Nephron (organoid): ENCODE measurements around the gene PKDREJ.
A peak's percentile ranks its signal among the peaks of the same experiment; 100 is the strongest.

Source experiments
- H3K27ac Mint-ChIP-seq, 3 experiments: 2 replicates each; pipeline ENCODE4 v1.8.0; 2020; ENCODE audit warnings: mixed read lengths in 3 of 3, mild to moderate bottlenecking in 2 of 3, moderate library complexity in 1 of 3
- H3K27me3 Mint-ChIP-seq: 2 replicates; pipeline ENCODE4 v1.8.0; 2021; ENCODE audit warnings: low read depth, mild to moderate bottlenecking, moderate library complexity, mixed read lengths
- H3K36me3 Mint-ChIP-seq: 2 replicates; pipeline ENCODE4 v1.8.0; 2020; ENCODE audit warnings: low read depth, mixed read lengths
- H3K4me1 Mint-ChIP-seq: 2 replicates; pipeline ENCODE4 v1.8.0; 2020; ENCODE audit warnings: mixed read lengths
- H3K4me3 Mint-ChIP-seq, 3 experiments: 2 replicates each; pipeline ENCODE4 v1.8.0; 2020; ENCODE audit warnings: mild to moderate bottlenecking in 3 of 3, mixed read lengths in 3 of 3, moderate library complexity in 2 of 3
- H3K9me3 Mint-ChIP-seq: 2 replicates; pipeline ENCODE4 v1.8.0; 2020; ENCODE audit warnings: mixed read lengths
- TF ChIP-seq, protein P1 (sequence below), 3 experiments: fragments of 200-600 bp; sonication (generic); IDR thresholded peaks; one replicate each; pipeline ENCODE4 v1.5.0; 2021; ENCODE audit warnings: antibody characterized with exemption in 3 of 3; ENCODE audit not compliant: unreplicated experiment in 3 of 3

The PKDREJ gene

DNA sequence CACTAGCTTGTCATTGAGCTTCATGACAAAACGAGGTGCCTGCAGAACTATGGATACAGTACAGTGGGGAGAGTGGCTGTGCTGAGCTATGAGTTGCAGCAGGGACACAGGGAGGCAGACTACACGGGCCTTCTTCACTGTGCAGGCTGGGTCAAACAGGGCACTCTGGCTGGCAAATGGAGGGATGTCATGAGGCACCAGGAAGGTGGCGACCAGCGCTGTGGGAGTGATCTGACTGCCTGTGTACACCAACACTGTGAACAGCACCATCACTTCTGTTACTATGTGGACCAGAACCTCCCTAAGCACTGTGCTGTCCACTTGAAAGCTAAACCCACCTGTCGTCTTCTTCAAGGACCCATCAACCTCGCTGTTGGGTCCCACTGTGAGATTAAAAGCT is 3.1 kb downstream of the PKDREJ start:
- Mint-ChIP-seq H3K36me3 (peaks cover 28% of the 10 kb centered on the region), H3K9me3 (peaks cover 67% of the 10 kb centered on the region), H3K27ac (no peak overlapping the region), H3K4me3 (no peak overlapping the region), H3K4me1 (no peaks in the 10 kb centered on the region), H3K27me3 (peaks cover 68% of the 10 kb centered on the region)
- TF ChIP-seq, protein P1, sequence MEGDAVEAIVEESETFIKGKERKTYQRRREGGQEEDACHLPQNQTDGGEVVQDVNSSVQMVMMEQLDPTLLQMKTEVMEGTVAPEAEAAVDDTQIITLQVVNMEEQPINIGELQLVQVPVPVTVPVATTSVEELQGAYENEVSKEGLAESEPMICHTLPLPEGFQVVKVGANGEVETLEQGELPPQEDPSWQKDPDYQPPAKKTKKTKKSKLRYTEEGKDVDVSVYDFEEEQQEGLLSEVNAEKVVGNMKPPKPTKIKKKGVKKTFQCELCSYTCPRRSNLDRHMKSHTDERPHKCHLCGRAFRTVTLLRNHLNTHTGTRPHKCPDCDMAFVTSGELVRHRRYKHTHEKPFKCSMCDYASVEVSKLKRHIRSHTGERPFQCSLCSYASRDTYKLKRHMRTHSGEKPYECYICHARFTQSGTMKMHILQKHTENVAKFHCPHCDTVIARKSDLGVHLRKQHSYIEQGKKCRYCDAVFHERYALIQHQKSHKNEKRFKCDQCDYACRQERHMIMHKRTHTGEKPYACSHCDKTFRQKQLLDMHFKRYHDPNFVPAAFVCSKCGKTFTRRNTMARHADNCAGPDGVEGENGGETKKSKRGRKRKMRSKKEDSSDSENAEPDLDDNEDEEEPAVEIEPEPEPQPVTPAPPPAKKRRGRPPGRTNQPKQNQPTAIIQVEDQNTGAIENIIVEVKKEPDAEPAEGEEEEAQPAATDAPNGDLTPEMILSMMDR (IDR thresholded peaks at IDR 0.05; ENCODE audit: unreplicated experiment in 3 of 3): no peak

DNA sequence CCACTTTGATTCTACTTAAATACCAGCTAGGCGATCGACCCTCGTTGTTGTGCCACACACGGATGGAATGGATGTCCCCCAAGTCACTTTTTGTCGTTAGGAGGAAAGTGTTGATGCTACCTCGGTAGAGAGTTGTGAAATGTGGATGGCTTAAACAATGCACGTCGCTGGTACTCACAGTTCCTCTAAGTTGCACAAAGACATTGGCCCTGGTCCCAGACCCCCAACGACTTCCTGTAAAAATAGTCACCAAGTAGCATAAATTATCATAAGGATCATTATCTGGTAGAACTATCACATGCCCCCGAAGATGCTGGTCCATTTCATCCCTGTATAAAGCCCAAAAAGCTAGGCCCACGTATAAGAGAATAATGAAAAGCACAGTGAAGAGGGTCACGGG is 3.8 kb downstream of the PKDREJ start:
- H3K4me3 Mint-ChIP-seq: no peak overlapping the region
- peaks cover 65% of the 10 kb centered on the region for H3K9me3 Mint-ChIP-seq
- peaks cover 62% of the 10 kb centered on the region for H3K27me3 Mint-ChIP-seq
- TF ChIP-seq, protein P1 (IDR thresholded peaks at IDR 0.05; ENCODE audit: unreplicated experiment in 3 of 3): no peak
- H3K27ac Mint-ChIP-seq: no peak overlapping the region
- H3K4me1 Mint-ChIP-seq: no peaks in the 10 kb centered on the region
- peaks cover 25% of the 10 kb centered on the region for H3K36me3 Mint-ChIP-seq

DNA sequence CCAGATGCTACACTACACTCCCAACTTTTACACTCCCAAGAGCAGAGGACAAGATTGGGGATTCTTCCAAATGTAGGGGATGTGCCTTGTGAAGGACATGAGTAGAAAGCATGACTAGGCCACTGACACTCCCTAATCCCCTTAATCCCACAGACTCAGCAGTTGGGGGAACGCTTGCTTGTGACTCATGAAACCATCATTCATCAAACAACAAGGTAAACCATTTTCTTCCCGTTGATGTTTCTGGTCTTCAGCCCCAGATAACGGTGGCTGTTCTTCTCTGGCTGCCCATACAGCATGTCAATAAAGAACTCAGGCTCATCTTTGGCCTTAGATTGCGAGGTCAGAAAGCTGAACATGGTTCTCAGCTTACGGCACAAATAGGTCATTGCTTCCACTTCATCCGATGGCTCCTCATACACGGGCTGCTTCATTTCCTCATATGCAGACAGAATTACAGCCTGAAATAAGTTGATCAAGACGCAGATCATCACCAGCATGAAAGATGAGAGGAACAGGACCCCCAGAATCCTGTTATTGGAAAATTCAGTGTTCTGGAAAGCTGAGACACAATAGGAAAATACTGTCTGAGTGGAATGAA is 6.7 kb downstream of the PKDREJ start:
- Mint-ChIP-seq H3K27me3 (peaks cover 37% of the 10 kb centered on the region), H3K4me1 (peaks cover 6% of the 10 kb centered on the region), H3K4me3 (no peak overlapping the region), H3K27ac (no peak overlapping the region), H3K36me3 (peaks cover 8% of the 10 kb centered on the region), H3K9me3 (peaks cover 43% of the 10 kb centered on the region)
- TF ChIP-seq, protein P1 (IDR thresholded peaks at IDR 0.05; ENCODE audit: unreplicated experiment in 3 of 3): no peak

DNA sequence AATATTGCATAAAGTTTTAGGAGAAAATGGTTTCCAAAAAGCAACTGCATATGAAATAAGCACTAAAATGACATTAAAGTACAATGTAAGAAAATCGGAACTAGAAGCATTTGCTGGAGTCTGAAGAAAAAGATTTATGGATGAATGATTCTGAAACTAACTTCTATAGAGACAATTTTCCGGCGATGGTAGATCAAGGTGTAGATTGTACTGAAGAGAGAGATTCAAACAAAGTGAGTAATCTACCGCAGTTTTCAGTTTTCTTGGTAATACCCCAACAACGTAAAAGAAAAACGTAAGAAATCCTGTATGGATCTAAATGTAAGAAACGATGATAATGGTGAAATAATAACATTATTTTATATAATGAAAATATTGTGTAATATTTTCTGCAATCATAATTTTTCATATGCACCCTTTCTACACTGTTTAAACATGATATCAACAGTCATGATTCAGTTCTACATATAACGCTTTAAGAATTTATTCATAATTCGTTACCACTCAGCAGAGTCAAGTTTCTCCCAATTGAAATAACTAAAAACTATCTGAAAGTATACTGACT is 11.2 kb downstream of the PKDREJ start:
- Mint-ChIP-seq H3K27me3 (peaks cover 2% of the 10 kb centered on the region), H3K36me3 (peaks cover 3% of the 10 kb centered on the region), H3K27ac (peak overlapping the region in 1 of 3 experiments; percentile 60), H3K4me3 (peak overlapping the region; percentile 82 to 86 (median 83)), H3K4me1 (peaks cover 14% of the 10 kb centered on the region), H3K9me3 (peaks cover 8% of the 10 kb centered on the region)
- TF ChIP-seq, protein P1 (IDR thresholded peaks at IDR 0.05; ENCODE audit: unreplicated experiment in 3 of 3): no peak

DNA sequence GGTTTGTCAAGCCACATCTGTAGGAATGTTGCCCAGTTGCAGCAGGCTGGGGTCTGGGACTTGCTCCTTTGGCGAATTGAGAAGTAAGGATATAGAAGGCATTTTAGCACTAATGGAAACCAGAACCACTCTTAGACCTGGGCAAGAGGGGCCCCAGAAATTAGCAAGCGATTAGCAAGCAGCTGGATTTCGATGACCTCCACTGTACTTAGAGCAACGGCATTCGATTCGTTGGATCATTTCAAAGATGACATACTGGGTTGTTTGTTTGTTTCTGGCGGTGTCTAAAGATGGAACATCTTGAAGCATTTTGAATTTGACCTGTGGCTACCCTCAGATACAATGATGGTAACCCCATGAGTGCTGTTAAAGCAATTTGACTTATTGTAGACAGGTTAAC is 11.9 kb downstream of the PKDREJ start:
- Mint-ChIP-seq H3K27me3 (no peaks in the 10 kb centered on the region), H3K27ac (peak overlapping the region in 2 of 3 experiments; percentile 18 to 60), H3K4me1 (peaks cover 14% of the 10 kb centered on the region), H3K4me3 (peak overlapping the region; percentile 82 to 86 (median 83)), H3K36me3 (no peaks in the 10 kb centered on the region), H3K9me3 (peaks cover 4% of the 10 kb centered on the region)
- TF ChIP-seq, protein P1 (IDR thresholded peaks at IDR 0.05; ENCODE audit: unreplicated experiment in 3 of 3): no peak

DNA sequence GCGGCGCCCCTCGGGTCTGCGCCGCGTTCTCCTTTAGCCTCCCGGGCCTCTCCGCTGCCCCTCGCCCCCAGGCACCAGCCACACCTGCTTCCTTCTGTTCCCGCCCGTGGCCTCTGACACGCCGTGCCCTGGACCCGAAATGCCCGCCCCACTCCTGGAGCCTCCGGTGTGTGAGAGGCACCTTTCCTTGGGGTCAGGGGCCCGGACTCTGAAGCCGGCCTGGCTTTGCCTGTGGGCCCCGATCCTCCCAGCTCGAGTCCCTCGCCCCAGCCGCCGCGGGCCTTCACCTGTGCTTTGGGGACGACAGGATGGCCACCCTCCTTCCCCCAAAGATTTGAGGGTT is 12.4 kb downstream of the PKDREJ start:
- Mint-ChIP-seq H3K4me3 (peak overlapping the region; percentile 82 to 86 (median 83)), H3K9me3 (peaks cover 2% of the 10 kb centered on the region), H3K4me1 (peaks cover 16% of the 10 kb centered on the region), H3K27ac (peak overlapping the region in 1 of 3 experiments; percentile 48), H3K27me3 (no peaks in the 10 kb centered on the region), H3K36me3 (peaks cover under 1% of the 10 kb centered on the region)
- TF ChIP-seq, protein P1 (IDR thresholded peaks at IDR 0.05; ENCODE audit: unreplicated experiment in 3 of 3): no peak
